Measurements from ENCODE around the gene LRP1B.
"Not testable (repeated sequence)": the region's sequence is repeated elsewhere in the genome, so short reads cannot be mapped to it uniquely, and the experiment has no call there.

The LRP1B gene

GRCh38 chr2:142094233-142094632 lies 36.6 kb downstream of the LRP1B start:
- Histone ChIP-seq H3K79me2 (ENCODE audit: control insufficient read depth, low read length) (no peaks in the 10 kb centered on the region), H3K27ac (ENCODE audit: low read depth, low read length) (no peak overlapping the region), H3K36me3 (ENCODE audit: control insufficient read depth, low read length) (no peaks in the 10 kb centered on the region), H3F3A (ENCODE audit: control insufficient read depth, insufficient read depth) (no peaks in the 10 kb centered on the region), H3K4me3 (ENCODE audit: low read length) (no peak overlapping the region), H4K20me1 (ENCODE audit: control insufficient read depth, insufficient read depth, low read depth, low read length) (no peaks in the 10 kb centered on the region), H3K4me2 (ENCODE audit: low read length) (no peak overlapping the region), H3K27me3 (ENCODE audit: control insufficient read depth, low read length) (no peaks in the 10 kb centered on the region), H3K4me1 (ENCODE audit: control insufficient read depth, low read length) (no peaks in the 10 kb centered on the region), H3K9me3 (ENCODE audit: control insufficient read depth, insufficient read depth, low read length) (no peaks in the 10 kb centered on the region), H3K9me2 (replicated peaks; ENCODE audit: control insufficient read depth, low read length) (no peaks in the 10 kb centered on the region)
- no peak for TF ChIP-seq EZH2phosphoT487 (IDR thresholded peaks at IDR 0.05; ENCODE audit: borderline replicate concordance, low read length)

DNA sequence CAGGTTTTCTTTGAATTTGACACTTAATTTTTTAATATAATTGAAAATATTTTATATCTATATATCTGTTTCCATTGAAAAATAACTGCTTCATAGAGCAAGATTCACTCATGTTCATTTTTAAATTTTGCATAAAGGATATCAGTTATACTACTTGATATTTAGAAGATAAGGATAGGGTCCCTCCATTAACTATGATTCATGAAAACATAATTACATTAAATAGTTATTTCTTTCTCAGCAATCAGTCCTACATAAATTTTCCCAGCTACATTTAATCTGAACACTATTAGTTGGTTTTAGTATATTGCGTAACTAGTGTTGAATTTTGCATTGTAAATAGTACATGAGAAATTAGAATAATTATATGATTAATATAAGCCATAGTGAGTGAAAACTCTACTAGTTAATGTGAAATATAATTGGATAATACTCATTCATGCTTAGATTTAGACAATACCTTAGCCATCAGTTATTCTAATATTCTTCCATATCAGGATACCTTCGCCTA lies 42.7 kb downstream of the LRP1B start:
- no peaks in the 10 kb centered on the region for H3K36me3 ChIP-seq (ENCODE audit: control insufficient read depth, low read length)
- H4K20me1 ChIP-seq (ENCODE audit: control insufficient read depth, insufficient read depth, low read depth, low read length): no peaks in the 10 kb centered on the region
- no peak overlapping the region for H3K4me3 ChIP-seq (ENCODE audit: low read length)
- H3K27me3 ChIP-seq (ENCODE audit: control insufficient read depth, low read length): no peaks in the 10 kb centered on the region
- no peaks in the 10 kb centered on the region for H3K79me2 ChIP-seq (ENCODE audit: control insufficient read depth, low read length)
- no peak for TF ChIP-seq EZH2phosphoT487 (IDR thresholded peaks at IDR 0.05; ENCODE audit: borderline replicate concordance, low read length)
- TF ChIP-seq, protein P1, sequence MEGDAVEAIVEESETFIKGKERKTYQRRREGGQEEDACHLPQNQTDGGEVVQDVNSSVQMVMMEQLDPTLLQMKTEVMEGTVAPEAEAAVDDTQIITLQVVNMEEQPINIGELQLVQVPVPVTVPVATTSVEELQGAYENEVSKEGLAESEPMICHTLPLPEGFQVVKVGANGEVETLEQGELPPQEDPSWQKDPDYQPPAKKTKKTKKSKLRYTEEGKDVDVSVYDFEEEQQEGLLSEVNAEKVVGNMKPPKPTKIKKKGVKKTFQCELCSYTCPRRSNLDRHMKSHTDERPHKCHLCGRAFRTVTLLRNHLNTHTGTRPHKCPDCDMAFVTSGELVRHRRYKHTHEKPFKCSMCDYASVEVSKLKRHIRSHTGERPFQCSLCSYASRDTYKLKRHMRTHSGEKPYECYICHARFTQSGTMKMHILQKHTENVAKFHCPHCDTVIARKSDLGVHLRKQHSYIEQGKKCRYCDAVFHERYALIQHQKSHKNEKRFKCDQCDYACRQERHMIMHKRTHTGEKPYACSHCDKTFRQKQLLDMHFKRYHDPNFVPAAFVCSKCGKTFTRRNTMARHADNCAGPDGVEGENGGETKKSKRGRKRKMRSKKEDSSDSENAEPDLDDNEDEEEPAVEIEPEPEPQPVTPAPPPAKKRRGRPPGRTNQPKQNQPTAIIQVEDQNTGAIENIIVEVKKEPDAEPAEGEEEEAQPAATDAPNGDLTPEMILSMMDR (IDR thresholded peaks at IDR 0.05; ENCODE audit: low read depth, low read length, poor library complexity, severe bottlenecking): no peak
- no peaks in the 10 kb centered on the region for H3K4me1 ChIP-seq (ENCODE audit: control insufficient read depth, low read length)
- H3K27ac ChIP-seq (ENCODE audit: low read depth, low read length): no peak overlapping the region
- no peaks in the 10 kb centered on the region for H3F3A ChIP-seq (ENCODE audit: control insufficient read depth, insufficient read depth)
- H3K4me2 ChIP-seq (ENCODE audit: low read length): no peak overlapping the region
- H3K9me3 ChIP-seq (ENCODE audit: control insufficient read depth, insufficient read depth, low read length): no peaks in the 10 kb centered on the region
- no peaks in the 10 kb centered on the region for H3K9me2 ChIP-seq (replicated peaks; ENCODE audit: control insufficient read depth, low read length)

- H3K4me1 ChIP-seq (ENCODE audit: control insufficient read depth, low read length); H3K9me2 ChIP-seq (replicated peaks; ENCODE audit: control insufficient read depth, low read length); H4K20me1 ChIP-seq (ENCODE audit: control insufficient read depth, insufficient read depth, low read depth, low read length); H3K36me3 ChIP-seq (ENCODE audit: control insufficient read depth, low read length); H3K4me3 ChIP-seq (ENCODE audit: low read length); H3K27ac ChIP-seq (ENCODE audit: low read depth, low read length); H3K4me2 ChIP-seq (ENCODE audit: low read length); H3F3A ChIP-seq (ENCODE audit: control insufficient read depth, insufficient read depth); H3K79me2 ChIP-seq (ENCODE audit: control insufficient read depth, low read length); H3K9me3 ChIP-seq (ENCODE audit: control insufficient read depth, insufficient read depth, low read length); H3K27me3 ChIP-seq (ENCODE audit: control insufficient read depth, low read length): not testable (repeated sequence)
These were observed 43.2 kb downstream of the LRP1B start for GRCh38 chr2:142087585-142087984.

GRCh38 chr2:142082368-142082767 lies 48.4 kb downstream of the LRP1B start:
- Histone ChIP-seq H3K27me3 (ENCODE audit: control insufficient read depth, low read length) (no peaks in the 10 kb centered on the region), H3K4me1 (ENCODE audit: control insufficient read depth, low read length) (no peaks in the 10 kb centered on the region), H3F3A (ENCODE audit: control insufficient read depth, insufficient read depth) (no peaks in the 10 kb centered on the region), H3K36me3 (ENCODE audit: control insufficient read depth, low read length) (no peaks in the 10 kb centered on the region), H4K20me1 (ENCODE audit: control insufficient read depth, insufficient read depth, low read depth, low read length) (no peaks in the 10 kb centered on the region), H3K4me3 (ENCODE audit: low read length) (no peak overlapping the region), H3K79me2 (ENCODE audit: control insufficient read depth, low read length) (no peaks in the 10 kb centered on the region), H3K27ac (ENCODE audit: low read depth, low read length) (no peak overlapping the region), H3K9me2 (replicated peaks; ENCODE audit: control insufficient read depth, low read length) (no peaks in the 10 kb centered on the region), H3K4me2 (ENCODE audit: low read length) (no peak overlapping the region), H3K9me3 (ENCODE audit: control insufficient read depth, insufficient read depth, low read length) (no peaks in the 10 kb centered on the region)
- TF ChIP-seq EZH2phosphoT487 (IDR thresholded peaks at IDR 0.05; ENCODE audit: borderline replicate concordance, low read length): no peak
- TF ChIP-seq, protein P1 (IDR thresholded peaks at IDR 0.05; ENCODE audit: low read depth, low read length, poor library complexity, severe bottlenecking): no peak
